GM19372 (cell line): ENCODE data around the gene IRAK3.

Experiments used
- ATAC-seq: cut with Tn5 transposase; IDR thresholded peaks from one replicate; pipeline ENCODE4 v1.9.1; 2021; ENCODE audit warnings: mild to moderate bottlenecking, low read depth, moderate library complexity; ENCODE audit not compliant: unreplicated experiment

IRAK3 gene

GRCh38 chr12:66188584-66189485 is at the start of gene IRAK3:
TSS of gene IRAK3 (plus strand) at chr12:66189214. CDS start at chr12:66189300, 86 bp downstream.
- ATAC-seq = peak; percentile 63

GRCh38 chr12:66139328-66139727 is 49.7 kb upstream of the IRAK3 start:
- no peak for ATAC-seq

GRCh38 chr12:66140731-66141130 is 48.3 kb upstream of the IRAK3 start:
- ATAC-seq = no peak

GRCh38 chr12:66141299-66141698 is 47.7 kb upstream of the IRAK3 start:
- no peak for ATAC-seq

GRCh38 chr12:66142826-66143225 is 46.2 kb upstream of the IRAK3 start:
- ATAC-seq = no peak

- ATAC-seq = no peak
Observed at GRCh38 chr12:66143868-66144267, 45.1 kb upstream of the IRAK3 start.

GRCh38 chr12:66144791-66145754 is 43.9 kb upstream of the IRAK3 start:
- ATAC-seq = no peak

- ATAC-seq = no peak
Observed at GRCh38 chr12:66149702-66150398, 39.2 kb upstream of the IRAK3 start.

- ATAC-seq = no peak
Observed at GRCh38 chr12:66152732-66153131, 36.3 kb upstream of the IRAK3 start.

GRCh38 chr12:66154776-66155175 is 34.2 kb upstream of the IRAK3 start:
- ATAC-seq = no peak

GRCh38 chr12:66156654-66157053 is 32.4 kb upstream of the IRAK3 start:
- ATAC-seq = no peak

- ATAC-seq = no peak
Observed at GRCh38 chr12:66159123-66159522, 29.9 kb upstream of the IRAK3 start.

GRCh38 chr12:66160704-66161103 is 28.3 kb upstream of the IRAK3 start:
- ATAC-seq = no peak

GRCh38 chr12:66162701-66163100 is 26.3 kb upstream of the IRAK3 start:
- no peak for ATAC-seq

- no peak for ATAC-seq
Observed at GRCh38 chr12:66163289-66163688, 25.7 kb upstream of the IRAK3 start.

GRCh38 chr12:66164349-66164821 is 24.6 kb upstream of the IRAK3 start:
- ATAC-seq = no peak

- no peak for ATAC-seq
Observed at GRCh38 chr12:66165141-66165540, 23.9 kb upstream of the IRAK3 start.

- no peak for ATAC-seq
Observed at GRCh38 chr12:66166561-66166960, 22.5 kb upstream of the IRAK3 start.

GRCh38 chr12:66168410-66168809 is 20.6 kb upstream of the IRAK3 start:
- ATAC-seq = no peak
